ENCODE results near the gene KIAA1755.

DNA sequence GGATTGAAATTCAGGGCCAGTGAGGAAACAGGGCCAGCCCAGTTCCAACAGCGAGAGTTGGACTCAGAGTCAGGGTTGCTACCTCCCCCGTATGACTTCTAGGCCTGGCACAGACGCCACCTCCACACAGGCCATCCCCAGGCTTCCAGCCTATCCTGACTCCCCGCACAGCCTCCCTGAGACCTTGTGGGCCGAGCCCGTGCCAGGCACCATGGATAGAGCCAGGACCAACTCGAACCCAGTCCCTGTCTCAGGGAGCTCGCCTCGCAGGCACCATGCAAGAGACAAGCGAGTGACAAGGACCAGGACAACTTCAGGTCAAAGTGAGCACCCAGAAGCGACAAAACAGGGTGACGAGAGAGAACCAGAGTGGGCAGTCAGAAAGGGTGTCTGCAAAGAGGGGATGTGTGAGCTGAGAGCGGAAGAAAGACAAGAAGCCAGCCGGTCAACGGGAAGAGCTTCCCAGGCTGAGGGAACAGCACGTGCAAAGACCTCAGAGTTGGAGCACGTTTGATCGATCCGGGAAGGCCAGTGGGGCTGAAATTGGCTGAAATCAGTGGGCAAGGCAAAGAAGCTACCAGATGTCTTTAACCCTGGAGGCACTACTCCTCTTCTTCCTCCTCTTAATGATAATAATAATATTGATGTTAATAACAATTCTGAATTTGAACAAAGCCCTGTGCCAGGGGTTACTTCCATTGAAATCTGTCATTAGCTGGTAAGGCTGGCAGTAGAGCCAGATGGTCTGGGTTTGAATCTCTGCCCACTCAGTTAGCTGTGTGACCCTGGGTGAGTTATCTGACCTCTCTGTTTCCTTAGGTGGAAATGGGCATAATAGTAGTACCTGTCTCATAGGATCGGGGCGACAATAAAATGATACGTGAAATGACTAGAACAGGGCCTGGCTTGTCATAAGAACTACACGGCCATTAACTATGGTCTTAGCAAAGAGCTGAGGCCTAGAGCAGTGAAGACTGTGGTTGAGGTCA is 45.0 kb downstream of the KIAA1755 start:
- TF ChIP-seq, protein P1, sequence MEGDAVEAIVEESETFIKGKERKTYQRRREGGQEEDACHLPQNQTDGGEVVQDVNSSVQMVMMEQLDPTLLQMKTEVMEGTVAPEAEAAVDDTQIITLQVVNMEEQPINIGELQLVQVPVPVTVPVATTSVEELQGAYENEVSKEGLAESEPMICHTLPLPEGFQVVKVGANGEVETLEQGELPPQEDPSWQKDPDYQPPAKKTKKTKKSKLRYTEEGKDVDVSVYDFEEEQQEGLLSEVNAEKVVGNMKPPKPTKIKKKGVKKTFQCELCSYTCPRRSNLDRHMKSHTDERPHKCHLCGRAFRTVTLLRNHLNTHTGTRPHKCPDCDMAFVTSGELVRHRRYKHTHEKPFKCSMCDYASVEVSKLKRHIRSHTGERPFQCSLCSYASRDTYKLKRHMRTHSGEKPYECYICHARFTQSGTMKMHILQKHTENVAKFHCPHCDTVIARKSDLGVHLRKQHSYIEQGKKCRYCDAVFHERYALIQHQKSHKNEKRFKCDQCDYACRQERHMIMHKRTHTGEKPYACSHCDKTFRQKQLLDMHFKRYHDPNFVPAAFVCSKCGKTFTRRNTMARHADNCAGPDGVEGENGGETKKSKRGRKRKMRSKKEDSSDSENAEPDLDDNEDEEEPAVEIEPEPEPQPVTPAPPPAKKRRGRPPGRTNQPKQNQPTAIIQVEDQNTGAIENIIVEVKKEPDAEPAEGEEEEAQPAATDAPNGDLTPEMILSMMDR (IDR thresholded peaks at IDR 0.05; ENCODE audit: low read depth, low read length): no peak
- TF ChIP-seq POLR2A (IDR thresholded peaks at IDR 0.05; ENCODE audit: extremely low read depth, insufficient read length): no peak
- TF ChIP-seq, protein P2, sequence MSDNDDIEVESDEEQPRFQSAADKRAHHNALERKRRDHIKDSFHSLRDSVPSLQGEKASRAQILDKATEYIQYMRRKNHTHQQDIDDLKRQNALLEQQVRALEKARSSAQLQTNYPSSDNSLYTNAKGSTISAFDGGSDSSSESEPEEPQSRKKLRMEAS (IDR thresholded peaks at IDR 0.05; ENCODE audit: low read depth, low read length): no peak
